HG02973 (cell line): Measurements from ENCODE around the gene VSIG10.
"Not testable (repeated sequence)": the region's sequence is repeated elsewhere in the genome, so short reads cannot be mapped to it uniquely, and the experiment has no call there.

Experiments
- ATAC-seq: cut with Tn5 transposase; IDR thresholded peaks from one replicate; pipeline ENCODE4 v1.9.1; 2021; ENCODE audit warnings: moderate library complexity; ENCODE audit not compliant: unreplicated experiment

The VSIG10 gene

DNA sequence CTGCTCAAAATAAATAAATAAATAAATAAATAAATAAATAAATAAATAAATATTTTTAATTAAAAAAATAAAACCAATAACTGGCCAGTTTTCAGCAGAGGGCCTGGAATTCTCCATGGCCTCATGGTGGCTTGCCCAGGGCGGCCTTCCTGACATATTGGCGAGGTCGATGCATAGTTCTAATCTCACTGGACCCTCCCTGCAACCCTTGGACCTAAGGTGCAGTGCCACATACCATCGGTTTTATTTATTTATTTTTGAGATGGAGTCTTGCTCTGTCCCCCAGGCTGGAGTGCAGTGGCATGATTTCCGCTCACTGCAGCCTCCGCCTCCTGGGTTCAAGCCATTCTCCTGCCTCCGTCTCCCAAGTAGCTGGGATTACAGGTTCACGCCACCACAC lies 3.9 kb upstream of the VSIG10 start:
- no peak for ATAC-seq

DNA sequence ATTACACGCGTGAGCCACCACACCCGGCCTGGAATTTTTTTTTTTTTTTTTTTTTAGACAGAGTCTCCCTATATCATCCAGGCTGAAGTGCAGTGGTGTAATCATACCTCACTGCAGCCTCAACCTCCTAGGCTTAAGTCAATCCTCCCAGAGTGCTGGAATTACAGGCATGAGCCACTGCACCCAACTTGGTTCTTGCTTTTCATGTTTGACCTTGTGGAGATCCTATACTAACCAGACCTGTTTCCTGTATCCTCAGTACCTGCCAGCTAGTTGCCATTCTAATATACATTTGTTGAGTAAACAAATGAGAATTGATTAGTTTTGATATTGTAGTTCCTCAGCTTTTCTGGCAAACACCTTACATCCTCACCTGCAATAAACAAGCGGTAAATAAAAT lies 3.2 kb upstream of the VSIG10 start:
- no peak for ATAC-seq

DNA sequence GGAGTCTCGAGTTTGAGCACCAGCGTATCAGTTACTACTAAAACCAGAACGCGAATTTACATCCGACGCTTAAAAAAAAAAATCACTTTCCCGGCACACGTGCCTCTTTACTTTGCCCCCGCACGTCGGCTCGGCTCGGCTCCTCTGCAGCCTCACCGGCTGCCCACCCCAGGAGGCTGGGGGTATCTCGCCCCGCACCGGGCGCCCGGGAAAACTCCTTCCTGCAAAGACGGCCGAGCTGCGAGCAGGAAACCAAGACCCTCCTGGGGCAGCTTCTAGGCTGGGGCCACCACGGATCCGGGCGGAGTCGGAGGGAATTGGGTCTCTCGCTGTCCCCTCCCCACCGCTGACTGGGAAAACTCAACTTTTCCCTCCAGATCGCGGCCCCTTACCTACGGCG lies 610 bp downstream of the VSIG10 start:
- no peak for ATAC-seq

DNA sequence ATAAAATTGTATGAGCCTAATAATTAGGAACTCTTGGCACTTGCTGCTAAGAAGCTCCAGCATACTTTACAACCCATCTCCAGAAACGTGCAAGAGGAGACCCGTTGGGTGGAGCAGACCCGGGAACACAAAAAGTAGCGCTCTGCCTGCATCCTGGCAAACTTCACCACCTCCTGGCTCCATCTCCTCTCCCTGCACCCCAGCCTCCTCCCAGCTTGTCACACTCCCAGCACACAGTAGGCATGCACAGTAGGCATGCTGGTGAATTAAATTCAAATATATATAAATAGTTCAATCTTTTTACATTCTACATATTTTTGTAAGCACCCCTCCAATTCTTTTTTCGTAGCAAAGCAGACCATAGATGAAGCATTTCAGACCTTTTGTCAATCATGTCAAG lies 1.2 kb downstream of the VSIG10 start:
- ATAC-seq: no peak

DNA sequence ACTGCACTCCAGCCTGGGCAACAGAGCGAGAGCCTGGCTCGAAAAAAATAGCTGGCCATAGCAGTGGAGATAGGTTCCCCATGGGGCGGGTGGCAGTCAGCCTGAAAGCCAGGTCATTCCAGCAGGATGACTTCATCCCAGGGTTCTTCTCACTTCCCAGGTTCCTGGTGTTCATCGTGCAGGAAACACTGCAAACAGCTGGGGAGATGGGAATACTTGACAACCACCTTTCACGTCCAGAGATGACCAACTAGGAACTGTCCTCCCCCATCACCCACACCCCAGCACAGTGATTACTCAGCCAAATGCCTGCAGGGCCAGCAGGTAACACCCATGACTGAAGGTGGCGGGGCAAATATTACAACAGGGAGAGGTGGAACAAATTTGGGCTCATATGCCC lies 1.7 kb downstream of the VSIG10 start:
- no peak for ATAC-seq

DNA sequence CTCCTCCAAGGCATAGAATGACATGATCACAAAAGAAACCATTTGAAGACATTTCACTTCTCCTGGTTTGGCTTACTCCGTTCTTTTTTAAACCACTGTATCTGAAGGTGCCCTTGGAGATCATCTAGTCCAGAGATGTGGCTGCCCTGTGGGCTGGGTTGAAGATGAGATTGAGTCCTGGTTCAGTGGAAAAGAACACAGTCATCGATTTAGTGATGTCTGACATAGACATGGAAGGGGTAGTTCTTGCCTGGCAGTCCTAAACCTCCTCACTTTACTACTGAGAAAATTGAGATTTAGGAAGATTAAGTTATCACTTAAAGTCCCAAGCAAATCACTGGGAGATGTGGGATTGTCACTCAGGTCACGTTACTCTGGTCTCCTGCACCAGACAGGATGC lies 2.8 kb downstream of the VSIG10 start:
- ATAC-seq: no peak

DNA sequence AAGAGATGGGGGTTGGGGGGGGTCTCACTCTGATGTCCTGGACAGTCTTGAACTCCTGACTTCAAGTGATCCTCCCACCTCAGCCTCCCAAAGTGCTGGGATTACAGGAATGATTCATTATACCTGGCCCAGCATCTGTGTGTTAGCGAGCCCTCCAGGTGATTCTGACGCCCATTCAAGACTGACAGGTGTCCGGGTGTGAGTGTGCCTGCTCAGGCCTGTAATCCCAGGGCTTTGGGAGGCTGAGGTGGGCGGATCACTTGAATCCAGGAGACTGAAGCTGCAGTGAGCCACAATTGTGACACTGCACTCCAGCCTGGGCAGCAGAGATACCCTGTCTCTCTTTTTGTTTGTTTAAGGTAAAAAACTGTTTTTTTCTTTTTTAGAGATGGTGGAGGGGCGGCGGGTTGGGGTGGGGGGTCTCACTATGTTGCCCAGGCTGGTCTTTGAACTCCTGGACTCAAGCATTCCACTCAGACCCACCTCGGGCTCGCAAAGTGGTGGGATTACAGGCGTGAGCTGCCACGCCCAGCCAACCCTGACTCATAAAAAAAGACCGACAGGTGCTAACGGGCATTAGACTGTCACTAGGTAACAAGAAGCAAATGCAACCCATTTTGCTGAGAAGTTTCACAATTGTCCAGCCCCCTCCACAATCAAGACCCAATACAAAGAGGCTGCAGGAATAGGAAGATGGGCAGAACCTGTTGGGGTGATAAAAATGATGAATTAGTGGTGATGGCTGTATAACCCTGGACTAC lies 4.7 kb downstream of the VSIG10 start:
- ATAC-seq: no peak

DNA sequence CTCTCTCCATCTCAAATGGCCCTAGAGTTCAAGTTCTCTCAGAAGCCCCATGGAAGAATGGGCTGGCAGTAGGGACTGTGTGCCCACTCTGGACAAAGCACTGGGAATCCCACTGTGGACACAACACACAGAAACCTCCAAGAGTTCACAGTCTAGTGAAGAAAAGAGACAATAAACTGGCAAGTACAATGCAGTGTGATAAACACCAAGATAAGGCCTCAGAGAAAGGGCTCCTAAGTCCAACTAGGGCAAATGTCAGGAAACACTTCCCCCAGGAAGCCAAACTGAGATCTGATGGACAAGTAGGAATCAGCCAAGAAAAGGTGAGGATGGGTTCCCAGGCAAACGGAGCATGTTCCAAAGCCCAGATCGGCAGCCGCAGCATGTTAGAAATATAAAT lies 5.4 kb downstream of the VSIG10 start:
- no peak for ATAC-seq

DNA sequence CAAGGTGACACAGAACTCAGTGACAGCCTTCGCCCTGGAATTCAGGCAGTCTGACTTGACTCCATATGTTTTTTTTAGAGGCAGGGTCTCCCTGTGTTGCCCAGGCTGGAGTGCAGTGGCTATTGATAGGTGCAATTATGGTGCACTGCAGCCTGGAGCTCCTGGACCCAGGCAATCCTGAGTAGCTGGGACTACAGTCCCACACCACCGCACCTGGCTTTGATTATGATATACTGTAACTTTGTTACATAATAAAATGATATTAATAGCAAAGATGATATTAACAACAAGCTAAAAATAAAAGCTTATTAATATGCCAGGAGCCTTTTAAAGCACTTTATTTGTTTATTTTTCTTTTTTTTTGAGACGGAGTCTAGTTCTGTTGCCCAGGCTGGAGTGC lies 9.8 kb downstream of the VSIG10 start:
- ATAC-seq: no peak

DNA sequence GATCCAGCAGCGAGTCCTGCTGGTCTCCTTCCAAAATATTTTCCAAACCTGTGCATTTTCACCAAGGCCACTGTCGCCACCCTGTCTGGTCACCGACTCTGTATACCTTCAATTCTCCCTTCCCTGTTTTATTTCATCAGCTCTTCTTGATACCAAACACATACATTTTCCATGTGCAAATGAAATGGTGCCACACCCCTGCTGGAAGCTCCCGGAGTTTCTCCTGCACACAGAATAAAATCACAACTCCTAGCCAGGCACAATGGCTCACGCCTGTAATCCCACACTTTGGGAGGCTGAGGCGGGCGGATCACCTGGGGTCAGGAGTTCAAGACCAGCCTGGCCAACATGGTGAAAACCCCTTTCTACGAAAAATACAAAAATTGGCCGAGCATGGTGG lies 14.0 kb downstream of the VSIG10 start:
- no peak for ATAC-seq

DNA sequence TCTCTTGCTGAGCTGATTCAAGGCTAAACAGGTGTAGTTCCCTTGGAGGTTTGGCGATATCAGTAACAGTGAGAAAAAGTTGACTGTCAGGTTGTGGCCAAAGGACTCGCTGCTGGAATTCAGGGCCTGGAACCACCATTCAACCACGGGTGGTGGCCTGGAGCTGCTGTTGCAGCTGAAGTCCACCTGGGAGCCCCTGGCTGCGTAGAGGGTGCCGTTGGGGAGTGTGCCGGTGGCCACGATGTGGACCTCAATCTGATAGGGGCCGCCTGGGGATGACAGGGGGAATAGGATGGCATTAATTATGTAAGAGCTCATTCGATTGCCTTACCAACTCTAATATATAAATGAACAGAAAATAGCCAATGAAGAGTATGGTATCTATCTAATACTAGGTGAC lies 21.6 kb downstream of the VSIG10 start:
- no peak for ATAC-seq

DNA sequence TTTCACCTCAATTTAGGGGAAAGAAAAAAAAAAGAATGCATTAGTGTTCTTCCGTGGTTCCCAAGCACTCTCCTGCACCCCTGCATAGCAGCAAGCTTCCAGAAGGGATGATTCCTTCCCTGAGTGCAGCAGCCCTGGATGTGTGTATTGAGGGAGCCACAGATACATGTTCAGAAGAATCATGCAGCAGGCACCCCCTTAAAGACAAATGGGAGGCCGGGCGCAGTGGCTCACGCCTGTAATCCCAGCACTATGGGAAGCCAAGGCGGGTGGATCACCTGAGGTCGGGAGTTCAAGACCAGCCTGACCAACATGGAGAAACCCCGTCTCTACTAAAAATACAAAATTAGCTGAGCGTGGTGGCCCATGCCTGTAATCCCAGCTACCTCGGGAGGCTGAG lies 22.3 kb downstream of the VSIG10 start:
- not testable (repeated sequence) for ATAC-seq

DNA sequence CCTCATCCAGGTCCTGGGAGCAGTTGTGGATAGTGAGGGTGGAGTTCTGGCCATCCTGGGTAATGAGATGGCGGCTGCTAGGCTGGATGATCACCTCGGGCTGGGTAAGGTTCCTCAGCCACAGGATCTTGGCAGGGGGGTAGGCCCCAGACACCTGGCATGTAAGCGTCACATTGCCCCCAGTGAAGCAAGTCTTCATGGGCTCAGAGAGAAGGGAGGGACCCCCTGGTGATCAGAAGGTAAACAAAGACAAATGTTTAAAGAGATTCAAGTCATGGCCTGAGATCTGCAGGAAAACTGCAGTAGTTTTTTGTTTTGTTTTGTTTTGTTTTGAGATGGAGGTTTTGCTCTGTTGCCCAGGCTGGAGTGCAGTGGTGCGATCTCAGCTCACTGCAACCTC lies 30.0 kb downstream of the VSIG10 start:
- ATAC-seq: peak; percentile 24

DNA sequence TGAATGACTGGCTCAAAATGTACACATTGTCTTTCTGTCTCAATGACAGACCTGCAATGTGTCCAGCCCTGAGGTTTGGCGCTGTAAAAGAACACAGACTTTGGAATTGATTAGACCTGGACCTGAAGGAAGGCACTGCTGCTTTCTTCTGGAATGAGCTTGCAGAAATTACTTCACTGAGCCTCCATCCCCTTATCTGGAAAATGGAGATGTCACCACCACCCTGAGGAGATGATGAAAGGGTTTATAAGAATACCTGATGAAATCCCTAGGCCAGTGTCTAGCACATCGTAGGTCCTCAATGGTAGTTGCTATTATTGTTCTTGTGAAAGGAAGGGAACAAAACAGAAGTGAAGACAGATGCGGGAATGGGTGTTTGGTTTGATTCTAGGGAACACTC lies 33.2 kb downstream of the VSIG10 start:
- no peak for ATAC-seq

DNA sequence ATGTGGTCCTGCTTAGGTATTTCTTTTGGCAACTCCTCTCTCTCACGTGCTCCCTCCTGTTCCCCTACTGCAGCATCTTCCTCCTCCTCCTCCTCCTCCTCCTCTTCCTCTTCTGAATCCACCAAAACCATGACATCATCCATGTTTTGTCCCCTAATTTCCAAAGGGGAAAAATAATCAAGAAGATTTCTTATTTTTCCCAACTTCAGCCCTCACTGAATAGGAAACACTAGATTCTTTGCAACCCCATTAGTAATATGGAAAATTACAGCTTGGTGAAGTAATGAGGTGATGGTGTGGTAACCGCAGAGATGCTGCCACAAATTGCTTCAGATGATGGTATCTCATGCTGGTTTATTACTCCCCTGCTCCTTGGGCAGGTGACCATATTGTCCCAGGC lies 35.4 kb downstream of the VSIG10 start:
- ATAC-seq: no peak

DNA sequence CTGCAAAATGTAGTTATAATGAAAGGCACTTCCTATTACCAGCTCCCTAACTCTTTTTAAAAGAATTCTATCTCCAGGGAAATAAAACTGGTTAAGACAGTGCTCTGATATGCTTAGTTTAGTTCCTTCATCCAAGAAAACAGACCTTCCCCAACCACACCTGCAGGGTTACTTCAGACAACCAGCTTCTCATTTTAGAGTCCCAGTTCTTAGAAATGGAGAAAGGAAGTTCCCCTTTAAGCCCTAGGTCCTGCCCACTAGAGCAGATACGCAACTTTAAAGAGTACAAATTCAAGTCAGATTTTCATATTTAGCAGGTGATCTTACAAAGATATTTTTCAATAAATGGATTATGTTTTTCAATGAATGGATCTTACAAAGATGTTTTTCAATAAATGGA lies 38.4 kb downstream of the VSIG10 start:
- no peak for ATAC-seq

DNA sequence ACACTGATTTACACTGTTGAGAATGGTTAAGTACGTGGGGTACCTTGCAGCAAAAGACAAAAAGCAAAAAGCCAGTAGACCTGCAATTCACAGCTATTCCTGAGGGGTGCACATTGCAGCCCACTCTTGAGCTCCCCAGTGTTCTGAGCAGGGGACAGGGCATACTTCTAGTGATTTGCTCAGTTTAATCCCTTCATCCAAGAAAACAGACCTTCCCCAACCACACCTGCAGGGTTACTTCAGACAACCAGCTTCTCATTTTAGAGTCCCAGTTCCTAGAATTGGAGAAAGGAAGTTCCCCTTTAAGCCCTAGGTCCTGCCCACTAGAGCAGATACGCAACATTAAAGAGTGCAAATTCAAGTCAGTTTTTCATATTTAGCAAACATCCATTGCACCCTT lies 39.2 kb downstream of the VSIG10 start:
- no peak for ATAC-seq

DNA sequence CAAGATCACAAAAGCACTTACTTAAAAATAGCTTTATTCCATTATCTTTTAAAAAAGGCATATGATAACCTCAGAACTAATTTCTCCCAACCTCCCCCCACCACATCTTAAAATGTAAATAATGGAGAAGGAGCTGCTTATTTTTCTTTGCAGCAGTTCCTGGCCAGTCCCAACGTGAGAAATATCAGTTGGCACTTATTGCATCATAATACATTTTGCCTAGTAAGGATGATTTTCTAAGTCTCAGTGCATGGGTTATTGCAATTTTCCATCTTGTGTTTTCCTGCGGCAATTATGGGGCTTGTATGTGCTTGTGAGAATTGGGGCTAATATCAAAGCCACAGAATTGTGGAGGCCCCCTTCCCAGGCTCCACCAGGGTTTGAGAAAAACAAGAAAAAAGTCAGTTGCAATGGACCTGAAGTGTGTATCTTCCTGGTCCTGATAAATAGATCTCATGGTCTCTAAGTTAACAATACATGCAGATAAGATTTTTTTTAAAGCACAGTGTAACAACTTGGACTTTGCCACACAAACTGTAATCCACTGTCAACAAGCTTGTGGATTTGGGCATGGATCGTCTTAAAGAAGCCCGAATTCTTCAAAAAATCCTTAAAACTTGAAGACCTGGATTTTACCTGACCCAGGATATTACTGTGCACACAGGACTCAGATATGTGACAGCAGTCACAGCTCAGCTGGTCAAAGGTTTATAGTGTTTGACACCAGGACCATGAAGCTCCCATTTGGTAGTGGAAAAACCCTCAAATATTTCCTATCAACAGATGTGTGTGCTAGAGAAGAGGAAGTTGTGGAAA lies 40.0 kb downstream of the VSIG10 start:
- ATAC-seq: no peak

DNA sequence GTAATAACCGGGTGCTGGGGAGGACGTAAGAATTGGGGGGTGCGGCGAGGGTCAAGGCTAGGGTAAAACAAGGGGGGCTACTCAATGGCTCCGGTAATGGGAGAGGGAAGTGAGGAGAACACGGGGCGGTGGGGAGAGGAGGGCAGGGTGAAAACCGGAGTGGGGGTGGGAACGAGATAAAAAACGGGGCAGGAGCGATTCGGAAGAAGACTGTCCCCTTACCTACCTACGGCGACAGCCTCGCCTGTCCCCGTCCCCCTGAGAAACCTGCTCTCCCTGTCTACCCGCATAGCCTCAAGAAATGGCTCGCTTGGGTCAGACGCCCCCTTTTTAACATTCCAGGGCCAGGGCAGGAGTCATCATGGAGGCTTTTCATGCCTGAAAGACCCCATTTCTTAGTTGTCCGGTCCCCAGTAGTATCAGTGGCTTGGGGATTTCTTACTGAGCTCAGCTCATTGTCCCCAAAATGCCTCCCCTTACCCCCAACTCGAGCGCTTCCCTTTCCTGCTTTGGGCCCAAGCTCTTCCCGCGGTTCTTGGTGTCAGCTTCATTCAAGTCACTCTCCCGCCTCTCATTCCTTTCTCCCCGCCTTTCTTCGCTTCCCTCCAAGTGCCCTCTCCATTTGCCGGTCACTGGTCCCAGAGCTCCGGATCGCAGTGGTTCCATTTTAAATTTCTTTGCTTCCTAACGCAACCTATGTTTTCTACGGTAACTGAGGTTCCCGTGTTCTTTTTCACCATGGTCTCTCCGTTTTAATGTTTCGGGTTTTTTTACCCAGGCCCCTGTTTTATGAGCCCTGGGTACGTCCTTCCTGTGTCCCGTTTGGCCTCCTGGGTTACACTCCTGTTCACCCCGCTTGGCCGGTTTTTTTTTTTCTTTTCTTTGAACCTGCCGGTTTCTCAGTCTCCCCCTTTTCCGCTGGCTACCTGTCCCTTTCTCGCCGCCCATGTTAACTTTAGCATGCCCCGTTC lies 41.7 kb downstream of the VSIG10 start:
- ATAC-seq: no peak

DNA sequence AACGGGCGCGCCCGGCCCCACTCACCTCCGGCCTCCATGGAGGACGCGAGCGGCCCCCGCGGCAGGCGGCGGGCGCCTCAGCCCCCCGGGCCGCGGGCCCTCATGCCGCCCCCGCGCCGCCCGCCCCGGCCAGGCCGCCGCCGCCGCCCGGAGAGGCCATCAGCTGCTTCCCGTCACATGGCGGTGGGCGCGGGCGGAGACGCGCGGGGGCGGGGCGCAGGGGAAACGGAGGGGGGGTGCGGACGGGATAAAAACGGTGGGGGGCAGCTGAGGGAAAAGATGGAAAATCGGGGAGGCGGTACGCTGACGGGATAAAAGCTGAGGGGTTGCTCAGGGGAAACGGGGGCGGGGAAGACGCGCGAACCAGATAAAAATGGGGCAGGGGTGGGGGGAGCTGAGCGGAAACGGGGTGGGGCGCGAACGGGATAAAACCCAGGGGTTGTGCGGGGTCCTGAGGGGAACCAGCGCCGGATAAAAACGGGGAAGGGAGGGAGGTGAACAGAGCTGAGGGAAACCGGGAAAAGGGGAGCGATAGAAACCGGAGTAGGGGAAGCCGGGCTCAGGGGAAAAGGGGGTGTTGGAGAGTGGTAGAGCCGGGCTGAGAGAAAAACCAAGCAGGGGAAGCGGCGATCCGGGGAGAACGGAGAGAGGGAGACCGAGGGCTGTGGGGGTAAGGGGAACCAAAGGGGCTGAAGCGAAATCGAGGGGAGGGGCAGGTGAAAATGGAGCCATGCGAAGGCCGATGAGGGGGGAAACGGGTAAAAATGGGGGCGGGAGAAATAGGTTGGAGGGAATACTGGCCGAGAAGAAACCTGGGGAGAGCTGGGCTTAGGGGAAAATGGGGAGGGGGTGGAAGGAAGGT lies 42.6 kb downstream of the VSIG10 start, which contains the start of gene WSB2:
WSB2 (minus strand) TSS at position 169 of the 862 bp plus-strand sequence; CDS start at position 38, 131 bp downstream.
- ATAC-seq: peak; percentile 39
